Effector CD4-positive, alpha-beta T cell (primary cell): Measurements from ENCODE around the gene CDH9.
"Not testable (repeated sequence)": the region's sequence is repeated elsewhere in the genome, so short reads cannot be mapped to it uniquely, and the experiment has no call there.

Experiments
- DNase-seq: peaks from one replicate; pipeline ENCODE4 v3.0.0-alpha.2; 2020

Gene CDH9

DNA sequence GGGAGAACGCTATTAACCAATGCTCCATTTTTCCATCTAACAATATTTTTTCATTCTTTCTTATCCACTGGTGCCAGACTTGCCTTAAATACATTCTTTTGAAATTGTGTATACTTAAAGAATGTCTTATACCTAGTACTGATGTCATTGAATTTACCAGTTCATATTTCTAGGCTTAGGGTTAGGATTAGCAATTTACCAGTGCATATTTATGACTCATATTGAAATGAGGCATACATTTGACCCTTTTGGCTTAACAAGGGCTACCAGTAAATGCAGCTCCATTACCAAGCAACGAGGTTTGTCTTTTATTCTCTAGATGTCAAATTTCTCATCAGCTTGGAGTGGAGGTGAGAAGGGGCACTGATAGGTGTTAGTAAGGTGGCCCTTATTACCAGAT is 89.5 kb downstream of the CDH9 start:
- no peak for DNase-seq

GRCh38 chr5:26945901-26946300 is 92.5 kb downstream of the CDH9 start:
- DNase-seq: no peak

- DNase-seq: no peak
These were observed 95.9 kb downstream of the CDH9 start for GRCh38 chr5:26942481-26942880.

DNA sequence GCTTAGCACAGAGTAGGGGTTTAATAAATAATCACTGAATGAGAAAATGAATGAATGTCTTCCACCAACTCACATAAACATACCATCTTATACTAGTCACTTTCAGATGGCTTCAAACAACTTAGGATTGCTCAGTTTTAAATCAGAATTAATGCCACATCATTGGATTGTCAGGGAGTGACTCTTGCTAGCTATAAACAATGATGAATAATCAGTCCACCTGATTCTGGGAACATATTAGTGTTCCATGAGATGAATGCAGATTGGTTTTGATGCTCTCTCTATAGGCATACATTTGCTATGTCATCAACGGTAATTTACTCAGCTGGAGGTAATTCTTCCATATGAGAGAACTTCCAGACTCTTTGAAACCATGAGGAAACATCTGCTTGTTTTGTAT is 97.4 kb downstream of the CDH9 start:
- DNase-seq: no peak

DNA sequence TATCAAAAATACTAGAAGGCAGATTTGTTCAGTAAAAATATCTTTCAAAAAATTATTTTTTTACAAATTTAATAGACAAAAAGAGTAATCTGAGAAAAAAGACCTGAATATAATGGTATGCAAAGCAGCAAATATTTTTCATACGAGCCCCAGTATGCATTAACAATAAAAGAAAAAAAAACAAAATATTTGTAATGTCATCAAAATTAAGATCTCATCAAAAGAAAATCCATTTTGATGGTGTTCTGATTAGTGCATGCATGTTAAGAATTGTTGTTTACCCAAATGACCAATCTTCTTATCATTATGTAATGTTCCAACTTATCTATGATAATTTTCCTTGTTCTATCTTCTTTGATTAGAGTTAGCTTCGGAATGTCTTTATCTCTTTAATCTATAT is 106.1 kb downstream of the CDH9 start:
- no peak for DNase-seq

DNA sequence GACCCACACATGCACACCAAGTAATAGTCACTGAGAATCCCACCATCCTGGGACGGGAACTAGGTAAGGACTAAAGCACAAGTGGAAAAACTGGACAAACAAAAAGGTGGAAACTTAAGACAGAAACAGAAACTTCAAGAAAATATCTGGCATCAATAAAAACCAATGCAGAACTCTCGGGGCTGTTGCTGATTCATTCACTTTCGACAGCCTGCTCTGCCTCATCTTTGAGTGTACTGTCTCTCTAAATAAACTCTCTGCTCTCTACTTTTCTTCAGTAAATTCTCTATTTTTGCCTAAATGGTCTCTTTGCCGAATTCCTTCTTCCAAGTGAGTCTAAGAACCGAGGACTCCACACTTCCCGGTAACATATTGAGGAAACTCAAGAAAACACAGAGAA is 116.9 kb downstream of the CDH9 start:
- no peak for DNase-seq

GRCh38 chr5:26903469-26903868 is 134.9 kb downstream of the CDH9 start:
- no peak for DNase-seq

DNA sequence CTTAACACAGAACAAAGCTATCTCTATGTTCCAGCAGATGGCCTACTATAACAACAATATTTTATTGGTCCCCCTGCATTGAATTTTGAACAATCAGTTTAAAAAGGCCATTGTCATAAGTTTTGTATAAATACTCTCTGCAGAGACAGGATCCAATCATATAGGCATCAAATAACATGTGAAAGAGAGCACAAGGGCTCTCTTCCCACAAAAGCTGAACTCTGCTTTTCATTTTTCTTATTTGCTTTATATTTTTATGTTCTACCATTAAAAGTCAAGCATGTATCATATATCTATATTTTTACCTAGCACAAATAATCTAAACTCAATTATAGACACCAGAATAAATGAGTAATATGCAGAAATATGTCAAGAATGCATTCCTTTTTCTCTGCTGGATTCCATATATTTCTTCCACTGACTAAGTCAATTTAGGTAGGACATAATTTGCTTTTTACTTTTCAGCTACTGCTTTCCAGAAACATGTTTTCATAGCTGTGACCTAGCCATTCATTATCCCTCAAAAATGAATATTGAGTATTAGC is 143.6 kb downstream of the CDH9 start:
- no peak for DNase-seq

DNA sequence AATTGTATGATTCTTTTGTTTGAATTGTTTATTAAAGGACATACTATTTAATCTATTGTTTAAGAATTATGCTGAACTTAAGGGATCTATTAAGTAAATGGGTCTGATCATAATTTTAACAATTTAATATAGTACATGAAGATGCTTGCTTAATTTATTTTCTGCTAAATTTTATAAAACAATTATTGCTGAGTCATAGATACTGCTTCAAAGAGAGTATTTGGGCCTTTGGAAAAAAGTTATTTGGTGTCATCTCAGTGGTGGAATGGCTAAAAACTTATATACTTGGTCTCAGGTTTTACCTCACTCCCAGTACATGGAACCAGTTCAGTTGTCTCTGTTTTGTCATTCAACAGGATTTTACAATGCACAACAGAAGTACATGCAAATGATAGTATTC is 145.3 kb downstream of the CDH9 start:
- no peak for DNase-seq

GRCh38 chr5:26889815-26890214 is 148.6 kb downstream of the CDH9 start:
- no peak for DNase-seq

DNA sequence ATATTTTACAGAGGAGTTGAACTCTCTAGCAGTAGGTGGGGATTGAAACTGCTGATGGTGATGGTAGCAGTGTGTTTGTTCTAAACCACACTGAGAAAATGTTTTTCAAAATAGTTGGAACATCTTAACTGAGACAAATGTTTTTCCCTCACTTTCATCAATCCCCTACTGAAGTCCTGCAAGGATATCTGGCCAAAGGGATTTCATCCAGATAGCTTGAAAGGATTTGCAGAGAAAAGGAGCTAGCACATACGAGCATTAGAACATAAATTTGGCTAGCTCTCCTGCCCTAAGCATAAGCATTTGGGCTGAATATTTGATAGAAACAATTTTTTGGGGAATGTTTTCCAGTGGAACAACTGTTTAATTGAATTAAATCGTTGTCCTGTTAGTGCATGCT is 153.9 kb downstream of the CDH9 start:
- DNase-seq: no peak

GRCh38 chr5:26883375-26883774 is 155.0 kb downstream of the CDH9 start:
- DNase-seq: no peak

DNA sequence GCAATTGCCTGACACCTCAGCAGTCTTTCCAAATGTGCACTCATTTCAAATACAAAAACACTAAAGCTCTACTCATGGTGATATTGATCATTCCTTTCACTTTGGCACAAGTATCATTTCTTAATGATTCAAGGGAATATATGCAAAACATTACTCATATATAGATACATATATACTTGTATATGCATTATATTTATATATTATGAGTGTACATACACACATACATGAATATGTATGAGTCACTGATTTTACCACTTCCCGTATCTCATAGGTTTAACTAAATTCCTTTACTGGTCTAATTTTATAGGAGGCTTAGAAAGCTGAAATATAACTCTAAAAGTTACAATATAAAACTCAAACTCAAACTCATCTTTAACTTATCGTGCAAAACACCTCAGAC is 156.5 kb downstream of the CDH9 start:
- DNase-seq: no peak

DNA sequence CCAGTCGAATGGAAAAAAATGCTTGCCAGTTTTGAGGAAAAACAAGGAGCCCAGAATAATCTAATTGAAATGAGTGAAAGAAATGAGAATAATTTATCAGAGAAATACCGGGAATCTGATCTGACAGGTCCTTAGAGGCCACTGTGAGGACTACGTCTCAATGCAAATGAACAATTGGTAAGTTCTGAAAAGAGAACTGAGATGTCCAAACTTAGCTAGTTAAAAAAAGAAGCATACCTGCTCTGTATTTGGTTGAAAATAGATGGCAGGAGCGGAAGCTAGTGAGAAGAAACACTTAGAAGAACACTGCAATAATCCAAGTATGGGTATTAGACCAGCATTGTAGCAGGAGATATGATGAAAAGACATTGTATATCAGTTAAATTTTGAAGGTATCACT is 161.2 kb downstream of the CDH9 start:
- no peak for DNase-seq

GRCh38 chr5:26872337-26872736 is 166.0 kb downstream of the CDH9 start:
- DNase-seq: no peak

GRCh38 chr5:26869781-26870180 is 168.6 kb downstream of the CDH9 start:
- no peak for DNase-seq

DNA sequence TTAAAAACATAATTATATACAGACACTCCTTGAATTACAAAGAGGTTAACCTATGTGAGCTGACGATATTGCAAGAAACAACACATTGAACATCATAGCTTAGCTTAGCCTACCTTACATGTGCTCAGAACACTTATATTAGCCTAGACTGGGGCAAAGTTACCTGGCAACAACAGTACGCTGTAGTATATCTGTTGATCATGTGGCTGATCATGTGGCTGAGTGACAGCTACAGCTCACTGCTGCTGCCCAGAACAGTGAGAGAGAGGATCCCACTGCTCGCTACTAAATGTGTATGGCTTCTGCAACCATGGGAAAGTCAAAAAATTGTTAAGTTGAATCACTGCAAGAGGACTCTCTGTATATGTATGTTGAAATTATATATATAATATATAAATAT is 169.9 kb downstream of the CDH9 start:
- DNase-seq: no peak

DNA sequence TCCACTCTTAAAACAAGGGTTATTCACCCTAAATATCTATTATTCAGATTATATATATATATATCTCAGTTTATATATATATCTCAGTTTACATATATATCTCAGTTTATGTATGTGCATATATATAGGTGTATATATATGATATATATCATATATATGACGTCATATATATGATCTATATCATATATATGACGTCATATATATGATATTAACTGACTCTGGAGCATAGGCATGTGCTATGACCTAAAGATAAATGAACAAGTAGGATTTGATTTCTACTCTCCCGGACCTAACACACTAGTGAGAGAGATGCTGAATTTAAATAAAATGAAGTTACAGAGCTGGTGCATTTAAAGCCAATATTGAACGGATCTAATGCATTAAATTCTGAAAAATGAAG is 174.3 kb downstream of the CDH9 start:
- DNase-seq: no peak

DNA sequence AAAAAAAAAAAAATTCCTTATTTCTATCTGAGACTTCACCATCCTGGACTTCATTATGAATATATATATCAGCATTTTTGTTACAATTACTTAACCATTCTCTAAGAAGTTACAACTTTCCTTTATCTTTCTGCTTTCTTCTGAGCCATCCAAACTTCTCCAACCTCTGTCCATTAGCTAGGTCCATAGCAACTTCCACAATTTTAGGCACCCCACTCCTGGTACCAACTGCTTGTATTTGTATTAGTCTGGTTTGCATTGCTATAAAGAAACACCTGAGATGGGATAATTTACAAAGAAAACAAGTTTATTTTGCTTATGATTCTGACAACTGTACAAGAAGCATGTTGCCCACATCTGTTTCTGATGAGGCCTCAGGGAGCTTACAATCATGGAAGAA is 182.1 kb downstream of the CDH9 start:
- no peak for DNase-seq

- not testable (repeated sequence) for DNase-seq
These were observed 185.9 kb downstream of the CDH9 start for GRCh38 chr5:26852450-26852849.

DNA sequence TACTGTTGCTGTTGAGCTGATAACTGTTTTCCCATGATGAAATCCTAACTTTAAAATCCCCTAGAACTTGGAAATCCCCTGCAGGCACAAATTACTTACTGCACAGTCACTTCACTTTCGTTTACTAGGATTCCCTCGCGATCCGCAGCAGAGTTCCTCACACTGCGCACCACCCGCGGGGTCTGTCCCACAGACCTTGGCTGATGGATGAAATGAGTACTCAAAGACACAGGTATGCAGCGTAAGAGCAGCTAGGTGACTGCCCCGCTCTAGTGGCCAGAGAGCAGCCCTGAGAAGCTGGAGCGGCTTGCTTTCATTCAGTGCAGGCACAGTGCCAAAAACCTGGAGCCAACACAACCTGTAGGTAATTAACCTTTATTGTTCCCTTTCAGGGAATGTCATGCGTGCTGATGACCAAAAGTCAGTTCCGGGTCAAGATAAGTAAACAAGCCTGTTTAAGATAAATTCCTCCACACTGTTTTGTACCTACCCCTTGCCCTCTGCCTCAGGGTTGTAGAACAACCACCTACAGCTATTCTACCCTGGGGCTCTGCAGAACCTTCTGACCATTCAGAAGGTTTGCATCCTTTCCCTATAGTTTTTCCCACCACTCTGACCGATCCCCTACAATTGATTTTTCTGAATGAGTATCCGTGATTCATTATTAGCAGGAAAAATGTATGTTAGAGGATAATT is 191.2 kb downstream of the CDH9 start:
- DNase-seq: no peak

- DNase-seq: no peak
These were observed 194.7 kb downstream of the CDH9 start for GRCh38 chr5:26843677-26844076.

DNA sequence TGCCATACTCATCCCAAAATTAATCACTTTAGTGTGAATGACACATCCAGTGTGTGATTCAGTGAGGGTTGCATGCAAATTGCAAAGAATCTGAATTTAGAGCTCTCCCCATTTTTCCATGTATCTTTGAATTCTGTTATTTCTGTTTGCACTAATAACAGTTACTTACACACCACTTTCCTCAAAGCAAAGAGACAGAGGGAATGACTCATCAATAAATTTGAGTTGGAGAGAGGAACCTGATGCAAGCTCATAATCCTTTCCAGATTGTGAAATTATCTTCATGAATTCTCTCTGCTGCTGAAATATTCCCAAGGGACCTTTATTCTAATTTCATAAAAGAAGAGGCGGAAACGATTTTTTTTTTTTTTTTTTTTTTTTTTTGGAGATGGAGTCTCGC is 204.8 kb downstream of the CDH9 start:
- DNase-seq: no peak
